Measurements from ENCODE around the gene ATXN1. TPM values are rescaled to one million over a fixed set of nuclear protein-coding genes. Genes with fewer than 3 reads are reported as not detected.
A peak's percentile ranks its signal among the peaks of the same experiment; 100 is the strongest.

The ATXN1 gene
- polyA plus RNA-seq, 1 donor (not counting 4 experiments of a cell fraction or from before 2014, with no cell fraction given), result 9.7 TPM

DNA sequence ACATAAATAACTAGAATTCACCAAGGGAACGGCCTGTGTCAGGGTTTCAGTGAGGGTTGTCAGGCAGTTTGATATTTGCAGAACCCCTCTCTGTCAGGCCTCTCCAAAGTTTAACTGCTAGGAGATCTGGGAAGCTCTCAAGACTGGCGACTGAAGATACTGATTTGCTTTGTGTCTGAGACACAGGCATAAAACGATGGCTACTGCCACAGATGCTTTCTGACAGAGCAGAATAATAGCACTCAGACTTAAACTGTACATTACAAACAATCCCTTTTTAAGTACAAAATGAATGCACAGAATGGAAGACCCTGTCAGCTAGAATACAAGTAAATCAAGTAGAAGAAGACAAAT is 7.2 kb upstream of the ATXN1 start:
- no peak for DNase-seq (ENCODE audit: low read depth, low spot score)
- Histone ChIP-seq H3K9ac (ENCODE audit: control insufficient read depth, extremely low read depth, insufficient read depth, low read length) (no peak overlapping the region), H3K4me3 (ENCODE audit: control insufficient read depth in 2 of 3, extremely low read depth in 1 of 3, insufficient read depth in 2 of 3, low read depth in 1 of 3, low read length in 3 of 3) (no peak overlapping the region), H3K9me3 (ENCODE audit: control insufficient read depth, low read depth, low read length) (no peaks in the 10 kb centered on the region), H3K9me1 (ENCODE audit: control insufficient read depth, extremely low read depth, insufficient read depth, low read length) (no peaks in the 10 kb centered on the region), H2AFZ (ENCODE audit: control insufficient read depth, low read length) (no peak overlapping the region), H4K20me1 (ENCODE audit: control insufficient read depth, extremely low read depth, insufficient read depth, low read length) (no peaks in the 10 kb centered on the region), H3K36me3 (ENCODE audit: control insufficient read depth in 2 of 2, extremely low read depth in 1 of 2, insufficient read depth in 2 of 2, low read length in 2 of 2) (no peaks in the 10 kb centered on the region), H3K4me1 (ENCODE audit: control insufficient read depth, extremely low read depth, insufficient read depth, low read length) (peaks cover 49% of the 10 kb centered on the region), H3K4me2 (ENCODE audit: control insufficient read depth, extremely low read depth, insufficient read depth, low read depth, low read length) (peak overlapping the region; percentile 70), H3K27me3 (ENCODE audit: control insufficient read depth, extremely low read depth, insufficient read depth, low read length) (no peaks in the 10 kb centered on the region), H3K79me2 (ENCODE audit: control insufficient read depth, insufficient read depth, low read length) (no peaks in the 10 kb centered on the region), H3K27ac (ENCODE audit: control insufficient read depth, insufficient read depth, low read length) (peak overlapping the region; percentile 61)
- dilution Hi-C loops (cut with MboI; ENCODE audit: extremely low pct_ligation_motif_present, low sequenced_read_pairs), result no loop called here
- TF ChIP-seq EZH2 (IDR thresholded peaks at IDR 0.05; ENCODE audit: low read length), result no peak
- TF ChIP-seq, protein P1, sequence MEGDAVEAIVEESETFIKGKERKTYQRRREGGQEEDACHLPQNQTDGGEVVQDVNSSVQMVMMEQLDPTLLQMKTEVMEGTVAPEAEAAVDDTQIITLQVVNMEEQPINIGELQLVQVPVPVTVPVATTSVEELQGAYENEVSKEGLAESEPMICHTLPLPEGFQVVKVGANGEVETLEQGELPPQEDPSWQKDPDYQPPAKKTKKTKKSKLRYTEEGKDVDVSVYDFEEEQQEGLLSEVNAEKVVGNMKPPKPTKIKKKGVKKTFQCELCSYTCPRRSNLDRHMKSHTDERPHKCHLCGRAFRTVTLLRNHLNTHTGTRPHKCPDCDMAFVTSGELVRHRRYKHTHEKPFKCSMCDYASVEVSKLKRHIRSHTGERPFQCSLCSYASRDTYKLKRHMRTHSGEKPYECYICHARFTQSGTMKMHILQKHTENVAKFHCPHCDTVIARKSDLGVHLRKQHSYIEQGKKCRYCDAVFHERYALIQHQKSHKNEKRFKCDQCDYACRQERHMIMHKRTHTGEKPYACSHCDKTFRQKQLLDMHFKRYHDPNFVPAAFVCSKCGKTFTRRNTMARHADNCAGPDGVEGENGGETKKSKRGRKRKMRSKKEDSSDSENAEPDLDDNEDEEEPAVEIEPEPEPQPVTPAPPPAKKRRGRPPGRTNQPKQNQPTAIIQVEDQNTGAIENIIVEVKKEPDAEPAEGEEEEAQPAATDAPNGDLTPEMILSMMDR (optimal IDR thresholded peaks at IDR 0.05 in 1 of 3, IDR thresholded peaks at IDR 0.05 in 1 of 3, conservative IDR thresholded peaks at IDR 0.05 in 1 of 3; ENCODE audit: extremely low read depth in 1 of 3, insufficient read depth in 2 of 3, low read length in 3 of 3), result no peak
- no peak for FAIRE-seq

DNA sequence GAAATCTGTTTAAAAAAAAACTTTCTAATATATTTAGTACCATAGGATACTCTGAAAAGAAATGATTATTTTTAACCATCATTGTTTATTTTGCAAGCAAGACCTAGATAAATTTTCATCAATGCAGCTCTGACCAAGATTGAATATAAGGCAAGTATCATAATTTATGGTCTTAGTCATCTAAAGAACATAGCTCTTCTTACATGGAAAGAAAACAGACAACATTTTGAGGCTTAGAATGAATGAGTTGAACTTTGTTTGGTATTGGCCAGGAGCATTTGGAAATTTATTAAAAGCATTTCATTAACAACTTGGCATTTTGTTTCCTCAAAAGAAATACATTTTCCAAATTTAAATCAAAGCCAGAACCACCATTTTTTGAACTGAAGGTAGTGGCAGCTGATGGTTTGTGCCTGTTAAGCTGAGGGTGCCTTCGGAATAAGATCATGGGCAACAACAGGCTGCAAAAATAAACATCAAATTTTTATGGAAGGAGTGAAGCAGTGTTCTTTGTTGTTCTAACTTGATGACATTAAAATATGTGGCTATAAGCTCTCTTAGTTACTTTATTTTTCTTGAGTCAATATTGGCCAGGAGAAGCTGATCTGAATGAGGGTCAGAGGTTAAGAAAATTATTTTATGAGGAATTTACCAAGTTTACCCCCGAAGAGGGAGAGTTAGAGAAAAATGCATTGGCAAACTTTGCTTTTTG is 6.7 kb upstream of the ATXN1 start:
- Histone ChIP-seq H3K27me3 (ENCODE audit: control insufficient read depth, extremely low read depth, insufficient read depth, low read length) (no peaks in the 10 kb centered on the region), H3K9ac (ENCODE audit: control insufficient read depth, extremely low read depth, insufficient read depth, low read length) (no peak overlapping the region), H3K36me3 (ENCODE audit: control insufficient read depth in 2 of 2, extremely low read depth in 1 of 2, insufficient read depth in 2 of 2, low read length in 2 of 2) (no peaks in the 10 kb centered on the region), H4K20me1 (ENCODE audit: control insufficient read depth, extremely low read depth, insufficient read depth, low read length) (no peaks in the 10 kb centered on the region), H3K79me2 (ENCODE audit: control insufficient read depth, insufficient read depth, low read length) (no peaks in the 10 kb centered on the region), H3K9me1 (ENCODE audit: control insufficient read depth, extremely low read depth, insufficient read depth, low read length) (no peaks in the 10 kb centered on the region), H3K4me3 (ENCODE audit: control insufficient read depth in 2 of 3, extremely low read depth in 1 of 3, insufficient read depth in 2 of 3, low read depth in 1 of 3, low read length in 3 of 3) (no peak overlapping the region), H2AFZ (ENCODE audit: control insufficient read depth, low read length) (no peak overlapping the region), H3K9me3 (ENCODE audit: control insufficient read depth, low read depth, low read length) (no peaks in the 10 kb centered on the region), H3K4me1 (ENCODE audit: control insufficient read depth, extremely low read depth, insufficient read depth, low read length) (peaks cover 49% of the 10 kb centered on the region), H3K27ac (ENCODE audit: control insufficient read depth, insufficient read depth, low read length) (peak overlapping the region; percentile 61), H3K4me2 (ENCODE audit: control insufficient read depth, extremely low read depth, insufficient read depth, low read depth, low read length) (no peak overlapping the region)
- no peak for DNase-seq (ENCODE audit: low read depth, low spot score)
- no peak for FAIRE-seq
- TF ChIP-seq, protein P1 (optimal IDR thresholded peaks at IDR 0.05 in 1 of 3, IDR thresholded peaks at IDR 0.05 in 1 of 3, conservative IDR thresholded peaks at IDR 0.05 in 1 of 3; ENCODE audit: extremely low read depth in 1 of 3, insufficient read depth in 2 of 3, low read length in 3 of 3), result no peak
- TF ChIP-seq EZH2 (IDR thresholded peaks at IDR 0.05; ENCODE audit: low read length), result no peak
- dilution Hi-C loops (cut with MboI; ENCODE audit: extremely low pct_ligation_motif_present, low sequenced_read_pairs), result no loop called here

All from keratinocyte (primary cell).